ENCODE measurements around the gene TIFAB. TPM values are rescaled to one million over a fixed set of nuclear protein-coding genes. Genes with fewer than 3 reads are reported as not detected.

The TIFAB gene
- total and polyA plus RNA-seq, 3 donors from 2014 or later = 0.06 to 1.1 (median 0.16) TPM

DNA sequence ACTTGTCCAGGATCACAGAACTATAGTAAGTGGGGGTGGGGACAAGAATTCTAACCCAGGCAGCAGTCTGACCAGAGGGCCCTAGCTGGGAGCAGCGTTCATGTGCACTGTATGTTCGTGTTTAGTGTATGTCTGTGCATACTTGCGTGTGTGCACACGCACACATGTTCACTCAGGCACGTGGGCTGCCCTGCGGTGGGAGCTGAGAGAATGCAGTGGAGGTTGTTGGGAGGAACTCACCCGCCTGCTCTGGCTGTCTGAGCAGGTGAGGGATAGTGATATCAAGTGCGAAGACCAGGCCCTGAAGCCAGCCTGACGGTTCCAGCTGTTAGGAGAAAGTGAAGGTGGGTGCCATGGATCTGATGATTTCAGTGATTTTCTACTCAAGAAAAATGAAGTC, 5.9 kb downstream of the TIFAB start:
- Histone ChIP-seq H3K4me1 (no peaks in the 10 kb centered on the region), H3K9me3 (no peaks in the 10 kb centered on the region), H3K27ac (no peak overlapping the region), H3K4me3 (no peak overlapping the region), H3K36me3 (ENCODE audit: low read depth, missing control alignments) (no peaks in the 10 kb centered on the region), H3K27me3 (no peaks in the 10 kb centered on the region)
- intact Hi-C loops (cut with DNase I; ENCODE audit: low total_unique reads) = no loop called here
- 87 to 92% methylated on average over 9 of the region's 9 CpGs for WGBS, 2 donors
- no peak for DNase-seq
- TF ChIP-seq, protein P1, sequence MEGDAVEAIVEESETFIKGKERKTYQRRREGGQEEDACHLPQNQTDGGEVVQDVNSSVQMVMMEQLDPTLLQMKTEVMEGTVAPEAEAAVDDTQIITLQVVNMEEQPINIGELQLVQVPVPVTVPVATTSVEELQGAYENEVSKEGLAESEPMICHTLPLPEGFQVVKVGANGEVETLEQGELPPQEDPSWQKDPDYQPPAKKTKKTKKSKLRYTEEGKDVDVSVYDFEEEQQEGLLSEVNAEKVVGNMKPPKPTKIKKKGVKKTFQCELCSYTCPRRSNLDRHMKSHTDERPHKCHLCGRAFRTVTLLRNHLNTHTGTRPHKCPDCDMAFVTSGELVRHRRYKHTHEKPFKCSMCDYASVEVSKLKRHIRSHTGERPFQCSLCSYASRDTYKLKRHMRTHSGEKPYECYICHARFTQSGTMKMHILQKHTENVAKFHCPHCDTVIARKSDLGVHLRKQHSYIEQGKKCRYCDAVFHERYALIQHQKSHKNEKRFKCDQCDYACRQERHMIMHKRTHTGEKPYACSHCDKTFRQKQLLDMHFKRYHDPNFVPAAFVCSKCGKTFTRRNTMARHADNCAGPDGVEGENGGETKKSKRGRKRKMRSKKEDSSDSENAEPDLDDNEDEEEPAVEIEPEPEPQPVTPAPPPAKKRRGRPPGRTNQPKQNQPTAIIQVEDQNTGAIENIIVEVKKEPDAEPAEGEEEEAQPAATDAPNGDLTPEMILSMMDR (IDR thresholded peaks at IDR 0.05) = no peak
- TF ChIP-seq POLR2A (IDR thresholded peaks at IDR 0.05) = no peak

DNA sequence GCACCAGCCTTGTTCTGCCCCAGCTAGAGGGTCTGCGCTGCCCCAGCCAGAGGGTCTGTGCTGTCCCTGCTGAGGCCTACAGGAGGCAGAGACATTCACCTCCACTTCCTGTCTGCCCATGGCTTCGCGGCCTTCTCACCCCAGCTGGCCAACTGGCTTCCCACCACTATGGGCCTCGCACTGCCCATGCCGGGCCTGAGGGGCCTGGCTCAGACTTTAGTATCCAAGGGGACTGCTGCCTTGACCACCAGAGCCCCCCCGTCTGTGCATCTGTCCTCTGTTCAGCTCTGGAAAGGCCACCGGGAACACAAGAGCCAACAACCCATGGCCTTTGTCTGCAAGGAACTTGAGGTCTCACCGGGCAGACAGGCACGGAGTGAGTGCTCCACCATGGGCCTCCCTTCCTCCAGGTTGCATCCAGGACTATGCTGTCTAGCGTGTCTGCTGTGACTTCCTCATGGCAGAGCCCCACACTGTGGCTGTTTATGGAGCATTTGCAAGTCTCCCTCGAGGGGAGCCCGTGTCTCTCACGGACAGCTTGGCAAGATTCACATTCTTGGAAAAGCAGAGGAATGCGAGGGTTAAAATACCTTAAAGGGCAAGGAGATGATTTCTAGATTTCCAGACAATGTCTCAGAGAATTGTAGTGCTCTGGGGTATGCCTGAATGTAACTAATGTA, 6.7 kb downstream of the TIFAB start:
- no peaks in the 10 kb centered on the region for H3K27me3 ChIP-seq
- H3K4me1 ChIP-seq = no peaks in the 10 kb centered on the region
- WGBS, 2 donors = 85 to 98% methylated on average over 8 to 14 of the region's 14 CpGs
- intact Hi-C loops (cut with DNase I; ENCODE audit: low total_unique reads) = no loop called here
- H3K9me3 ChIP-seq = no peaks in the 10 kb centered on the region
- H3K4me3 ChIP-seq = no peak overlapping the region
- H3K27ac ChIP-seq = no peak overlapping the region
- H3K36me3 ChIP-seq (ENCODE audit: low read depth, missing control alignments) = no peaks in the 10 kb centered on the region
- no peak for TF ChIP-seq POLR2A (IDR thresholded peaks at IDR 0.05)
- TF ChIP-seq, protein P1 (IDR thresholded peaks at IDR 0.05) = no peak
- no peak for DNase-seq

DNA sequence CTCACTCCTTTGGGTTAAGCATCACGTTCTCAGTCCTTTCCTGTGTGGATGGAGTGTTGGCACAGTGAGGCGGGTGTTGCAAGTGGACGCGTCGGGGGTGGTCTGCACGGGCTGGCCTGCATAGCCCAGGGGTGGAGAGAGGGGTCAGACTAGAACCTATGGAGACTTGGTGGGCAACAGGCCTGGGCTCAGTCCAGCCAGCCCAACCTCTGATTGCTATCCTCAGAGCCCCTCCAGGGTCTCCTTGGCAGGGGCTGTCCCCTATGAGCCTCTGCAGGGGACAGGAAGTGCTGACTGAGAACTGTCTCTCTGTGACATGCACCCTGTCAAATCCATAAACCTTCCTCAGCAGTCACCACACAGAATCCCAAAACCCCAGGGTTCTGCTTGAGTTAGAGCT, 7.3 kb downstream of the TIFAB start:
- Histone ChIP-seq H3K4me3 (no peak overlapping the region), H3K27me3 (no peaks in the 10 kb centered on the region), H3K4me1 (no peaks in the 10 kb centered on the region), H3K9me3 (no peaks in the 10 kb centered on the region), H3K27ac (no peak overlapping the region), H3K36me3 (ENCODE audit: low read depth, missing control alignments) (no peaks in the 10 kb centered on the region)
- intact Hi-C loops (cut with DNase I; ENCODE audit: low total_unique reads) = no loop called here
- 87 to 92% methylated on average over 6 of the region's 6 CpGs for WGBS, 2 donors
- no peak for DNase-seq
- TF ChIP-seq, protein P1 (IDR thresholded peaks at IDR 0.05) = no peak
- TF ChIP-seq POLR2A (IDR thresholded peaks at IDR 0.05) = no peak

DNA sequence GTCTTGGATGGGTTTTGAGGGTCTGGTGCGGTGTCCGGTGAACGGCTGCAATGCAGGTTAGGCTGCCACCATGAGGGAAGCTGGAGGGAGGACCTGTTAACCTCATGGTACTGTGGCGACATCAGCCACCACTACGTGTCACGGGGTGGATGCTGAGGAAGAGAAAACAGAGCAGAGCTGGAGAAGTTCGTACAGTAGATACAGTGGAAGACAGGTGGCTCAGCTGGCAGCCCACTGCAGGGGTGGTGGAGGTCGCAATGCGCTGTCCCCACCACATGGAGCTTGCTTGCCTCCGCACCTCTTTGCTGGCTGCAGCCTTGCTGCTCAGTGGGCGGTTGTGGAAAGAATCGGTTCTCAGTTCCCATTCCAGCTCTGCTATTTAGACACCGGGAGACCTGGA, 7.8 kb downstream of the TIFAB start:
- no peak for DNase-seq
- H3K4me1 ChIP-seq = peaks cover 3% of the 10 kb centered on the region
- WGBS, 2 donors = 83 to 92% methylated on average over 13 of the region's 13 CpGs
- no peaks in the 10 kb centered on the region for H3K36me3 ChIP-seq (ENCODE audit: low read depth, missing control alignments)
- no peaks in the 10 kb centered on the region for H3K27me3 ChIP-seq
- H3K27ac ChIP-seq = no peak overlapping the region
- H3K9me3 ChIP-seq = no peaks in the 10 kb centered on the region
- no peak overlapping the region for H3K4me3 ChIP-seq
- intact Hi-C loops (cut with DNase I; ENCODE audit: low total_unique reads) = no loop called here
- TF ChIP-seq, protein P1 (IDR thresholded peaks at IDR 0.05) = no peak
- no peak for TF ChIP-seq POLR2A (IDR thresholded peaks at IDR 0.05)
